Dedifferentiated amniotic fluid mesenchymal stem cell (primary cell): ENCODE measurements around the gene AOPEP.

Experiments used
- DNase-seq: peaks from one replicate; pipeline ENCODE4 v3.0.0-alpha.2; 2016; ENCODE audit errors: extremely low spot score

AOPEP gene

DNA sequence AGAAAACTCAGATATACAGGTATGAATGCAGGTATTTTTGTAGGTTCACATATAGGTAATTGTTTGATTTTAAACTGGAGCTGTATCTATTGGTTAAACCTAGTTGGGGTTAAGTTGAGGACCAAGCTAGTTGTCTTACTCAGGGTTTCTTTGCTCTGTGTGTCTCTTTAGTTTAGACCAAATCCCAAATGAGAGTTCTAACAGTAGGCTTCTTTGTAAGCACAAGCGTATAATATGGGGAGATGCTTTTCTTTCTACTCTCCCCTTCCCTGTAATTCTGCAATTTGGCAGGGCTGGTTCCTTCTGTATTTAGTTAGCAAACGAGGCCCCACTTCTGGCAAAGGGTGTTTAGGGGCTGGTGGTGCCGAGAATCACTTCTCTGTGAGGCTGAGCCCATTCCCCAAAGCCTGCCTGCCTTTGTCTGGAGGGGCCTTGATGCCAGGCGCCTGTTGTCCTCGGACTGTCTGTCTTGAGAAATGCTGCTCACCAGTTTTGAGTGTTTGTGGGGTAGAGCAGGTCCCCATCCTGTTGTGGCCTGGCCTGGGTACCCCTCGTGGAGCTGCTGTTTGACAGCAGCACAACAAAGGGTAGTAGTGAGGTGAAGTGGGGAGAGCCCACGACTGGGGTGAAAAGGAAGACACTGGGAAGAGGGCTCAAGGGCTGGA, 331.8 kb downstream of the AOPEP start:
- DNase-seq: no peak

DNA sequence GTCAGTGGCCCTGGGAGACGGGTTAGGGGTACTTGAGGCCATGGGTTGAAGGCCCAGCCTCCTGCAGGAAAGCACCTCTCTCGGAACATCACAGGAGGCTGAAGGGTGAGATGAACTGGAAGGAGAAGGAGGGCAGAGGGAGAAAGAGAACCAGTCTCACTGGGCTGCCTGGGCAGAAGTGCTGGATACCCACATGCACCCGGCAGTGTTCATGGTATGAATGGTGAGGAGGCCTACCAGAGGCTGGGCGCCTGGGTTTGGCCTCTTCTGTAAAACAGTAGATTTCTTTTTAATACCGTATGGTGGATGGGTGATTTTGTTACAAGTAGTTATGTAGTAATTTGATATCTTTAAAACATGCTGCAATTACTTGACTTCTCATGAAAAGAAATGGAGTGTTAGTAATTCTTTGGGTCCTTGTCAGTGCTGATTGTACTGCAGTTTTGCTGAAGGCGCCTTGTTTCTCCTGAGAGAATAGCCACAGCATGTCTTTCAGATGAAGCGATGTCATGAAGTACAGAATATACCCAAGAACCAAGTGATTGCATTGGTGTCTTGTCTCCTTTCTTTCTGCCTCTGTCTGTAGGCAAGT, 332.4 kb downstream of the AOPEP start:
- peak; percentile 51 for DNase-seq

DNA sequence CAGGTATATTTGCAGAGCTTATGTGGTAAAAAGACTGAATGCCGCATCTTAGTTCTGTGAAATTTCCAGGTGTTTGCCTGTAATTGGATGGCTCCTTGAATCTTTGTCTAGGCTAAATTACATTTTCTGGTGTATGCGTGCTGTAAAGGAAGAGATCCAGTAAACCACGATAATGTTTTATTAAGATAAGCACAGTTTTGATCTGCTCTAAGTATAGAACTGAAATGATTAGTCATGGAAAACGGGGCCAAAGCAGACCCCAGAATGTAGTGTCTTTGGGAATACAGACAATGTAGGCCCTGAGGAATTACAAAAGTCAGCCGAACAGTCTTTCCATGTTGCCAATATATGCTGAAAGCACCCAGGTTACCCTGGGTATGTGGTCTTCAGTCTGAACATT, 333.7 kb downstream of the AOPEP start:
- no peak for DNase-seq

DNA sequence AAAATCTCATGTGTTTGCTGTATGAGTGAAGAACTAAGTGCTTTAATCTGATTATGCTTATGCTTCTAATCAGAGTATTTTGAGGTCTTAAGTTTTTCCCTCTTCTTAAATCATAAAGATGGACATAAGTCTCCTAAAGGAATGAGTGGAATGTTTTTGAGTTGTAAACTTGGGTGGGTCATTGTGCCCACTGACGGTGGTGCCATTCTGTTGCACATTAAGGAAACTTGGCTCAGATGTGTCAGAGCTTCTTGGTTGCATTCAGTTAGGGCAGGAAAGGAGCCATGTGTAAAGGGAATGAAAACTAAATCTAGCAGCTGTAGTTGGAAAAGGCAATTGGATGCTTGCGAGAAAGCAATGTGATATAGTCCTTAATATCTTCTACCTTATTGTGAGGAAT, 334.4 kb downstream of the AOPEP start:
- DNase-seq: no peak

DNA sequence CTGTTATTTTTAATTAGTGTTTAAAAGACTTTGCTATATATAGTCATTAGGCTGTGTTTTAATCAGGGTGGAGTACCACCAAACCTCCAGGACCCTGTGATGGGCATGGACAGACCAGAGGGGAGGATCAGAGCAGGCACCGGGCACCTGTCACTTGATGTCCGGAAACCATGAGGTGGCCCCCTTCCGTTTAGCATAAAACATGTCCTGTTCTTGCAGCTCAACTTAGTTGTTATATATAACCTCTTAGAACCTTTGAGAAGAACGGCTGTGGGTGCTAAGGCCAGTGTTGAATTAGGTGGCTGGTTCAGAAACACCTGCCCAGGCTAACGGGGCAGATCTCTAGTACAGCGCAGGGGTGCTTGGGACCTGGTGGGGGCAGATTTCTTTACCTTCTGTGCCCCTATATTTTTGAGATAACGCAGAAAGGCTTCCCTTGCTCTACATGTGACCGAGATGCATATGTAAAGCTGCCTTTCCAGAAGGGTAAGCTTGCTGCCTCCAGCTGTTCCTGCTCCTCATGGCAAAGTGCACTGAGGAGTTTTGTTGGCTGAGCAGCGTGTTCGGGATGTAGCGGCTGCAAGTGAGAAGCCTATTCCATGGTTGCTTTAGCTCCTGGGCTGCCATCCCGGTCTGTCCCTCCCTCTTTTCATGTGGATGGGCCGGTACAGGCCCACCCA, 335.6 kb downstream of the AOPEP start:
- no peak for DNase-seq

DNA sequence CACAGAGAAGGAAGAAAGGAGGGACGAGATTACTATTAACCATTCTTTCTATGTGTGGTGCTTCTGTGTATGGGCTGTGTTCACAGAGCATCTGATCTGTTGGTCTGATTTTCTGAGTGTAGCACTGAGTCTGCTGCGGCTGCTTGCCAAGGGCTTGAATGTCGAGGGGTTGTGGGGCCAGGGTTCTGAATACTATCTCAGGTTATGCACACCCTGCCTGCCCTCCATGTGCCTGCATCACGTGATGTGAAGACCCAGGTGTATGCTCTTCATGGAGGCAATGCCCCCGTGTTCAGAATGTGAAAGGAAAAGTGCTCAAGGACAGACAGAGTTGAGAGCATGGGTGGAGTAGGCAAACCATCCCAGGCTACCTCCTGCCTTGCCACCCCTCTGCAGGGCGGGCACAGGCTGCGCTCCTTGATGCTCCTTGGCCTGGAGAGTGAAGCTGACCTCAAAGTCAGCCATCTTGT, 336.1 kb downstream of the AOPEP start:
- DNase-seq: no peak

DNA sequence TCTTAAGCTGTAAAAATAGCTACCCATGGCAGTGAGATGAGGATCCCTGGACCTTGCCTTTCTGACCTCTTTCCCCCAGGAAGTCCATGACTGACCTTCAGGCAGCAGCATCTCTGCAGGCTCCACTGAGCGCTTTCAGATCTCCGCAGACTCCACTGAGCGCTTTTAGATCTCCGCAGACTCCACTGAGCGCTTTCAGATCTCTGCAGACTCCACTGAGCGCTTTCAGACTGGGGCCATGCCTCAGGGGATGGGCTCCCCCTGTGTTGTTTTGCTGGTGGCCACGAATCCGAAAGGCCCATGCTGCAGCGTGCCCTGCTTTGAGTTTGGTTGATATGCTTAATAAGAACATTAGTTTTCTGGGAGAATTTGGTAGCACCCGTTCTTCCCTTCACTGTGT, 336.8 kb downstream of the AOPEP start:
- no peak for DNase-seq

DNA sequence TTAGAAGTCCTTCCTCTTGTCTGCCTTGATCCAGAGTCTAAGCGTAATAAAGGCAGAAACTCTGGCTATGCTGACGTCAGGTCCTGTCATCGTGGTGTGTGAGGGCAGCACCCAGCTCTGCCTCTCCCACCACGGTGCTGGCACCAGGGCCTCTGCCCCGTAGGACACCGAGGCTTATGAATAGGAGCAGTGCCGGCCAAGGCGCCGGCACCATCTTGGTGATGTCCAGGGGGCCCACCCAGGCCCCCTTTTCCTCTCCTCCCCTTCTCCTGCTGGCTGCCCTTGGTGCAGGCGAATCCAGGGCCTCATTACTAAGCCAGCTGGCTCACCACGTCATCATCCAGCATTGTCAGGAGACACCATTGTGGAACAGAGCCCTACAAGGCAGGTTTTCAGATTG, 338.7 kb downstream of the AOPEP start:
- no peak for DNase-seq

DNA sequence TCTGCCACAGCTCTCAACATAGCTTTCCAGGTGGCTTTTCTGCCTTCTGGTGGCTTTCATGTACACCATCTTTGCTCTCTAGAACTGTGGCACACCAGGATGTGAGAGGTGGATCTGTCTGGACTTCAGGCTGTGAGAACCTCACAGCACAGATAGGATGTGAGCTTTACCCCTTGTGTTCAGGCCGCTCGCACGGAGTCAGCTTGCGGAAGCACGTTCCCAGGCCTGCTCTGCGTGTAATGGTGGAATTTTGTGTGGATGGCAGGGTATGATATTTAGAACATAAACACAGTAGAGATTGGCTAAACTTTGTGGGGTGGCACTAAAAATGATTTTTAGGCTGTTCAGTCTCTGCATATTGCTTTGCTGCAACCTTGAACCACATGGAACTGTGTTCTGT, 340.6 kb downstream of the AOPEP start:
- no peak for DNase-seq

DNA sequence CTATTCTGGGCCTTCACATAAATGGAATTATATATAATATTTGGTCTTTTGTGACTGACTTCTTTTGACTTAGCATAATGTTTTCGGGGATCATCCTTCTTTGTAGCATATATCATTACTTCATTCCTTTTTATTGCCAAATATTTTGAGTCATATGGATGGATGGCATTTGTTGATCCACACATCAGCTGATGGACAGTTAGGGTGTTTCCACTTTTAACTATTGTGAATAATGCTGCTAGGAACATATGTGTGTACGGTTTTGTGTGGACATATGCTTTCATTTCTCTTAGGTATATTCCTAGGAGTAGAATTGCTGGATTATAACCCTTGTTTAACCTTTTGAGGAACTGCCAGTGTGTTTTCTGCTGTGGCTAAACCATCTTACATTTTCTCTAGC, 341.4 kb downstream of the AOPEP start:
- DNase-seq: no peak

DNA sequence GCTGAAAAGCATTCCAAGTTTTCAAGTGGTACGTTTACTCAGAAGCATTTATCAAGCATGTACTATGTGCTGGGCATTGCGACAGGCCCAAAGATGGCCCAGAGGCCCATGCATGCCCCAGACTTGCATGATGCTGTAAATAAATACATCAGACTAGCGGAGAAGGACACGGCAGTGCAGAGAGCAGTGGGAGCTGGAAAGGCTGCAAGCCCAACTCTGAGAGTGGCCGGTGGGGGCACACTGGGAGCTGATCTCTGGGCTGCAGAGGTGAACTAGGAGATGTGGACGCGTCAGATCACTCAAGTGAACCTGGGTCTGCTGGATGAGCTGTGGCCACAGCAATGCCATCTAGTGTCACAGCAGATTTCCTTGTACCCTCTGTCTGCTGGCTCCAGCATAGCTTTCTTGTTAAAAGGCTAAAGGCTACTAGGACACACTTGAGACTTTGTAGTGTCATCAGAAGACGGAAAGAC, 344.1 kb downstream of the AOPEP start:
- DNase-seq: no peak

DNA sequence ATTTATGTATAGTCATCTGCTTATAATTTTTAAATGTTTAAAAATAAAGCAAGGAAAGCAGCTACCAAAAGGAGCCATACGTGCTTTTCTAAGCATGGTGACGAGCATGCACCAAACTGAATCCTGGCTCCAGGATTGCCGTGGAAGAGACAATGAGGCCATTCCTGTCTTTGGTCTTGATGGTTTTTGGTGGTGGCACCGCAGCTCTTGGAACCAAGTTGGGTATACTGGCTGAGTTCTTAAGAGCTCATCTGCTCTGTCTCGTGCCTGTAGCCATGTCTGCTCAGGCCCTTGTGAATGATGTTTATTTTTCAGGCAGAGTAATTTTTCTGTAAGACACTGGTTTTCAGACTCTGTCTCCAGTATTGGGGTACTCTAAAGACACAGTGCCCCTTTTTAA, 345.0 kb downstream of the AOPEP start:
- no peak for DNase-seq

DNA sequence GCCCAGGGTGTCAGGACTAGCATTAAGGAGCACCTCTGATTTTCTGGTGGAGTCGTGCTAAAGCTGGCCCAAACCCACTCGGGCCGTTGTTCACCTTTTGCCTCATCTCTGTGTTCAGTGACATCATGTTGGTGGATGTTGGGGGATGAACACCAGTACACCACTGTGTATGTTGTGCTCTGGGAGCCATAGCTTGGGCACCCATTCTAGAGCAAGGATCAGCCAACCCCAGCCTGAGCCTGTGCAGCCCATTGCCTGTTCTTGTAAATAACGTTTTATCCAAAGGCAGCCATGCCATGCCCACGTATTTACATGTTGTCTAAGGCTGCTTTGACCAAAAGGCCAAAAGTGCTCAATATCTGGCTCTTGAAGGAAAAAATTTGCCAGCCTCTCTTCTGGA, 345.4 kb downstream of the AOPEP start:
- no peak for DNase-seq

DNA sequence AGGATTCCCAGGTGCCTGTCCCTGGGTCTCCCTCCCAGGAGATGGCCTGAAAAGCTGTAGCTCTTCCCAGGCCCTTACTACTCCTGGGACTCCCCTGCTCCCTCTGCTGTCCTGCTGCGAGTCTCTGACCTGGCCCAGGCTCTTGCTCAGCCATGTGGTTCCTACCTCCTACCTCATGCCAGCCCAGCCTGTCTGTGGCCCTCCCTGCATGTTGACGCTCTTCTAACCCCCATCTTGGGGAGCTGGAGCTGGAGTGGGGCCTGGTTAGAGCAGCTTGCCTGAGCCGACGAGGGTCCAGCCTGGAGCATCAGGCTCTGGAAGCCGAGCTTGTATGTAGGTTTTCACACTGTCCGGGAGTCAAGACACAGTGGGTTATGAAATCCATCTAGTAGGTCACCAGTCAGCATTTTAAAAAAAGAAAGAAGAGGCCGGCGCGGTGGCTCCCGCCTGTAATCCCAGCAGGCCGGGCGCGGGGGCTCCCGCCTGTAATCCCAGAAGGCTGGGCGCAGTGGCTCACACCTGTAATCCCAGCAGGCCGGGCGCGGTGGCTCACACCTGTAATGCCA, 346.6 kb downstream of the AOPEP start:
- no peak for DNase-seq

DNA sequence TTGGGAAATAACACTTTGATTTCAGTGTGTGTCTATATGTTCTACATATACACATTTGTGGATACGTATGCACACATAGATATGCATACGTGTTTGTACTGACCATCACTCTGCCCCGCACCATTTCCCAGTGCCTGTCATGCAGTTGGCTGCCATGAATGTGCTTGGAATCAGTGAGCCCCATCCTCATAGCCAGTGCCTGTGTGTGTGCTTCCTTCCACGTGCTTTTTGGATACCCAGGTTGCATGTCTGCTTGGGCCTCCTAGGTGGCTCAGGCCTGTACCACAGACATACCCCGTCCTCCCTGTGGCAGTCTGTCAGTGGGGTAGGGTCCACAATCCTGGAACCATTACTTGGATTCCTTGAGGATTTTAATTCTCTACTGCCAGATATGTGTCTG, 347.4 kb downstream of the AOPEP start:
- no peak for DNase-seq

DNA sequence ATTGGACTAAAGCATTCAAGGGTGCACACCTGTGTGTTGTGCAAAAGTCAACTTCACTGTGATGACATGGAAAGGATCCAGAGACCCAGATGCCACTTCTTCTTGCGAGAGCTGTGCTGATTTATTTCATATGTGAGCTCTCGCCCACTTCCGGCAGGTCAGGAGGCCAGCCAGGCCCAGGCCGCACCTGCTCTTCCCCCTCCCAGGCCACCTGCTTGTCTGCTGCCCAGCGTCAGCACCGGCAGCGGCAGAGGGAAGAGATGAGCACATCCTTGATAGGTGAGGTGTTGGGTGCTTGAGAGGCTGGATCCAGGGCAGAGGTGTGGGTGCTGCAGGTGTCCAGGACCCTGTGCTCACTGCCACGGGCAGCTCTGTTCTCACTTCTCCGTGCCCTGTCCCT, 348.1 kb downstream of the AOPEP start:
- DNase-seq: no peak

DNA sequence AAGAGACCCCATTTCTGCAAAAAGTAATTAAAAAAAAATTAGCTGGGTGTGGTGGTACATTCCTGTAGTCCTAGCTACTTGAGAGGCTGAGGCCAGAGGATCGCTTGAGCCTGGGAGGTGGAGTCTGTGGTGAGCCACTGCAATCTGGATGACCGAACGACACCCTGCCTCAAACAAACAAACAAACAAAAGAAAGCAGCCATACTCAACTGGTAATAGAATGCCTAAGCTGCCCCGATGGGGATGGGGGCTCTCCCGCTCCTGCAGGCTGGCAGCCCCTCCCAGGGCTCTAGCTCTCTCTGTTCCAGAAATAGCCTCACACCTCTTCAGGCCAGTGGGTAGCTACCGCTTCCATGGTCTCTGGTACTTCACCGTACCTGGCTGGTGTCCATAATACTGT, 349.2 kb downstream of the AOPEP start:
- DNase-seq: no peak

DNA sequence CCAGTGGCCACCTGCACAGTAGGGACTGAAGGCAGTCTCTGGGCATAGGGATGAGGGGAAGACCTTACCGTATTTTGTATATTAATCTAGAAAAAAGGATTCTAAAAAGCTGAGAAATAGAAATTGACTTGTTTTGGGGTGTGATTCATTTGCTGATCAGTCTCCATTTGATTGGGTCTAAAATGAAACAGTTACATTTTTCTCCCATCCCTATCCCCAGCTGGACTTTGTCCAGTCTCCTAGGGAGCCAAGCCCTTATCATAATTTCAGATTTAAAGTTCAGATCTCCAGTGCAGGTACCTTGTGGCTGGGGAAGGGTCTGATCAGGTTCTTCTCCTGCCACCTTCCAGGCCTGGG, 350.2 kb downstream of the AOPEP start:
- DNase-seq: no peak

DNA sequence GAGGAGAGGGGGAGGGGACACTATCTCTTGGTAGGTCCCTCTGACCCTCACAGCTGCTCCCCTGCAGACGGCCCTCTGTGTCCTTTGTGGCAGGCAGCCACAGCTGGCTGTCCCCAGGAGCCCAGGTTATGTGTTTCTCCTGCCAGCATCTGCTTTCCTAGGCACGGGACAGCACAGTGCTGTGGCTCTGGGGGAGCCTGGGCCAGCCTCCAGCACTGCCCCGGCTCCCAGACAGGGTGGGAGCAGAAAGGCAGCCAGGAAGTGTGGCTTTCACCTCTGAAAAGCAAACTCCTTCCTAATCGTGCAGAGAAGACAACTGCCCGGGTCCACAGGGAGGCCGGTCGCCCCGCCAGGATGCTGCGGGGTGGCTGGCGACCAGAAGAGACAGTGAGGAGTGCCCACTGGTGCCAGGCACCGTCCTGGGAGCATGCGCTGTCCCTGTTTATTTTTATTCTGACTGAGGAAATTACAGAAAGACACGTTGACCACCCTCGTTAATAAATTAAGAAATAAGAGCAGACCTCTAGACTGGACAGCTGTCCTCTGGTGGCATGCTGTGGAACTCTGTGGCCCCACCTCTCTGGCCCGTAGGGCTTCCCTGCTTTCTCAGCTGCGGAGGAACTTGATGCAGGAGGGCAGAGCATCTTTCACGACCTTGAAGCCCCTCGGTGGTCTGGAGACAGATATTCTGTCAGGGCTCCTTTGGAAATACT, 350.7 kb downstream of the AOPEP start:
- no peak for DNase-seq

DNA sequence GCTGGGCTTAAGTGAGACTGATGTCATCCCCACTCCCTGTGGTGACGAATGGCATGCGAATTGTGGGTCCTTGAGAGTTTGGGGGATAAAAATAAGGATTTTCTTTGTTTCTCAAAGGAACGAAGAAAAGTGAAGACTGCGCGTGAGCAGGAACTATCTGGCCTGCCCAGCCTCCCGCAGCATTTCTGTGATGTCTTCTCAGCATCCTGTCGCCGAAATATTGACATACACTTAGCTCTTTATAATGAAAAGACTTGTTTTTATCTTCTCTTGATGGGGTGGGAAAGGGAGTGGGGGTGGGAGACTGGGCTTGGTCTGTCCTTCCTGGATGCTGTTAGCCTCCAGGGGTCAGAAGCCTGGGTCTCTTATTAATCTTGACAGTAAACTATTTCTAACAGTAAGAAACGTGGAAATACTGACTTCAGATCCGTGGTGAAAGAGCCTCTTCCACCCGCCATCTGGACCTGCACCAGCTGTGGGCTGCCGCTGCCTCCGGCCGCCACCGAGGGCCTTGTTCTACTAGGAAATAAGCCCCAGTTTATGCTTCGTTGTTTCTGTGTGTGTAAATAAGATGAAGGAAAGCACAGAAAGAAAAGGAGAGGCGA, 351.4 kb downstream of the AOPEP start:
- no peak for DNase-seq

DNA sequence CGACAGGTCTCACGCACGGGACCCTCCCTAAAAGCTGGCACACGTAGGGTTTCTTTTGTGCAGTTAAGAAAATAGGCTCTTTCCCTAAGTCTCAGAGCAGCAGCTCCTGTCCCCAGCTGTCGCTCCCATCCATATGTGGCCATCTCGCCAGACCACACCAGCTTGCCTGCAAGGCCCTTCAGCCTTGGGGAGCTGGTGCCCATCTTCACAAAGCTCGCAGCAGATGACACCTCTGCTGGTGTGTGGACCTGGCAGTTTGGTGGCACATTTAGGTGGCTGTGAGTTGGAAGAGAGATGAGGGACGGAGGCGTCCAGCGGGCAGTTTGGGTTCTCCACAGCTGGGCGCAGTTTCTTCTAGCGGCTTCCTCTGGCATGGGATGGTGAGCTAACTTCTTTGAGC, 352.0 kb downstream of the AOPEP start:
- no peak for DNase-seq

DNA sequence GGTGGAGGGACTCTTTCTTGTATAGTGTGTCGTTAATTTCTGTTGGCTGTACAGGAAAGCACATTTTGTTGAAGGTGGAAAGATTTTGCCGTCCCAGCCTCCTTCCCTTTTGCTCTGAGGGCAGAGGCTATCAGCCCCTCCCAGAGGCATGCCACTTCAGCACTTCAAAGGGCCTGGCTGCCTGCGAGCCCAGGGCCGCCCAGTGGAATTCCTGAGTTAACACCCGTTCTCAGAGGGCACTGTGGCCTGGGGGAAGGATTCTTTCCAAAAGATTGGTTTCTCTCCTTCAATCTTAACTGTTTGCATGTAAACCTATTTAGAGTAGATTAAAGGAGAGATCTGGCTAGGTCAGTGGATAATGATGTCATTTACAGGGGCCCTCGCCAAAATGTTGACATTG, 352.4 kb downstream of the AOPEP start:
- no peak for DNase-seq
